ENCODE measurements around the gene ECSCR.

DNA sequence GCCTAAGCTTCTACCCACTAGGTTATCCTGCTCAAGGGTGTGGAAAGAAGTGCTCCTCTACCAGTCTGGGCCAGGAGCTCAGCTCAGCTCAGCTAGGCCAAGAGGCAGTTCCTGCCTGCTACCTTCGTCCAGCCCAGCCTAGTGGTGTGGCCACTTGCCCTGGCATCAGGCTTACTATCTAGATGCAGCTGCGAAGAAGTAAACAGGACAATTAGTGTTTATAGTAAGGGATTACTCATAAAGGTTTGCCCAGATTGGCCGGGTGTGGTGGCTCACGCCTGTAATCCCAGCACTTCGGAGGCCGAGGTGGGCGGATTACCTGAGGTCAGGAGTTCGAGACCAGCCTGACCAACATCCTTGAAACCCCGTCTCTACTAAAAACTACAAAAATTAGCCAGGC, 45.9 kb downstream of the ECSCR start:
- TF ChIP-seq, protein P1, sequence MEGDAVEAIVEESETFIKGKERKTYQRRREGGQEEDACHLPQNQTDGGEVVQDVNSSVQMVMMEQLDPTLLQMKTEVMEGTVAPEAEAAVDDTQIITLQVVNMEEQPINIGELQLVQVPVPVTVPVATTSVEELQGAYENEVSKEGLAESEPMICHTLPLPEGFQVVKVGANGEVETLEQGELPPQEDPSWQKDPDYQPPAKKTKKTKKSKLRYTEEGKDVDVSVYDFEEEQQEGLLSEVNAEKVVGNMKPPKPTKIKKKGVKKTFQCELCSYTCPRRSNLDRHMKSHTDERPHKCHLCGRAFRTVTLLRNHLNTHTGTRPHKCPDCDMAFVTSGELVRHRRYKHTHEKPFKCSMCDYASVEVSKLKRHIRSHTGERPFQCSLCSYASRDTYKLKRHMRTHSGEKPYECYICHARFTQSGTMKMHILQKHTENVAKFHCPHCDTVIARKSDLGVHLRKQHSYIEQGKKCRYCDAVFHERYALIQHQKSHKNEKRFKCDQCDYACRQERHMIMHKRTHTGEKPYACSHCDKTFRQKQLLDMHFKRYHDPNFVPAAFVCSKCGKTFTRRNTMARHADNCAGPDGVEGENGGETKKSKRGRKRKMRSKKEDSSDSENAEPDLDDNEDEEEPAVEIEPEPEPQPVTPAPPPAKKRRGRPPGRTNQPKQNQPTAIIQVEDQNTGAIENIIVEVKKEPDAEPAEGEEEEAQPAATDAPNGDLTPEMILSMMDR (IDR thresholded peaks at IDR 0.05): no peak
- TF ChIP-seq EZH2 (IDR thresholded peaks at IDR 0.05; ENCODE audit: borderline replicate concordance, insufficient read depth, low read depth, low read length, poor library complexity, severe bottlenecking): no peak

All from B cell (primary cell).